Measurements from ENCODE around the gene VPS11. TPM values are rescaled to one million over a fixed set of nuclear protein-coding genes. Genes with fewer than 3 reads are reported as not detected.
A peak's percentile ranks its signal among the peaks of the same experiment; 100 is the strongest.

VPS11 gene
- total RNA-seq, 2 donors from 2014 or later, result 23.0 to 24.1 TPM

DNA sequence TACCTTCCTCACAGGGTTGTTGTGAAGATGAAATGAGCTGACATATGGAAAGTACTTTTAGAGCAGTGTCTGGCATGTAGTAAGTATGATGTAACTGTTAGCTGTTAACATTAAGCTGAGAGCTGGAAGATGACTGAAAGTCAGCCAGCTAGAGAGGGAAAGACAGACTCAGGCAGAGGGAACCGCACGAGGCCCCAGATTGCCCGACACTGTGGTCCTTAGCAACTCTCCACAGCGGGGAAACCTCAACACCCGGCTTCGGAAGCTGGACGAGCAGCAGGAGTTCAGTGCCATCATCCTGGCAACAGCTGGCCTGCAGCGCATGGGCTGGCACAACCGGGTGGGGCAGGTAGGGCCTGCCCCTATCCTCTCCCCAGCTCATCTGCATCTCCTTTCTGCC, 23.6 kb downstream of the VPS11 start:
- Histone ChIP-seq H3K9ac (ENCODE audit: low read depth in 2 of 2, low read length in 2 of 2) (no peak overlapping the region), H3K4me1 (no peaks in the 10 kb centered on the region), H3K27ac (no peak overlapping the region), H3K27me3 (no peaks in the 10 kb centered on the region), H3K36me3 (no peaks in the 10 kb centered on the region), H3K4me3 (no peak overlapping the region), H3K9me3 (no peaks in the 10 kb centered on the region)
- no peak for DNase-seq
- intact Hi-C loops (cut with DNase I), result no loop called here
- no peak for TF ChIP-seq CTCF (IDR thresholded peaks at IDR 0.05)

GRCh38 chr11:119091966-119092879, 24.6 kb downstream of the VPS11 start:
- Histone ChIP-seq H3K4me3 (no peak overlapping the region), H3K27ac (no peak overlapping the region), H3K36me3 (no peaks in the 10 kb centered on the region)

DNA sequence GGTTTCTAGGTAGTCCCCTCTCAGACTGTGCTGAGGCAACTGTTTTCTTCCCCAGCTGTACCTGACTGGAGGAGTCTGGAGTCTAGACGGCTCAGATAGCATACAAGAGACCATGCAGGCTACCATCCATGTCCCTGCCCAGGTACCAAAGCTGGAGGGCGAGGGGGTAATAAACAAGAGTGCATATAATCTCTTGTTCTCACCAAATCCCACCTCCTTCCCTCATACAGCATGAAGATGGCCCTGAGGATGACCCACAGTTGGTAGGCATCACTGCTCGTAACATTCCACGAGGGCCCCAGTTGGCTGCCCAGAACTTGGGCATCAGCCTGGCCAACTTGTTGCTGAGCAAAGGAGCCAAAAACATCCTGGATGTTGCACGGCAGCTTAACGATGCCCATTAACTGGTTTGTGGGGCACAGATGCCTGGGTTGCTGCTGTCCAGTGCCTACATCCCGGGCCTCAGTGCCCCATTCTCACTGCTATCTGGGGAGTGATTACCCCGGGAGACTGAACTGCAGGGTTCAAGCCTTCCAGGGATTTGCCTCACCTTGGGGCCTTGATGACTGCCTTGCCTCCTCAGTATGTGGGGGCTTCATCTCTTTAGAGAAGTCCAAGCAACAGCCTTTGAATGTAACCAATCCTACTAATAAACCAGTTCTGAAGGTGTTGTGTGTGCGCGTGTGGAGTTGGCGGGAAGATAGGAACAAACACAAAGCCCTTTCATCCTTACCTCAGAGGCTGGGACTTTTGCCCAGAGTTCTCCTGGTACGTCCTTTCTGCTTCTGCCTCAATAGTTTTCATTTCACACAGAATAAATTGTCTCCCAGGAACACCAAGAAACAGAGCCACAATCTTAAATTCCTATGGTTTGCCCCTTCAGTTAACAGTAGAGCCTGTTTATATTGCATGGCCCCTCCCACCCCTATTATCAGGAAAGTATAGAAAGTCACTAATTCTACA, 25.5 kb downstream of the VPS11 start:
- TF ChIP-seq CTCF (IDR thresholded peaks at IDR 0.05), result no peak
- peak overlapping the region; percentile 86 to 87 for H3K9ac ChIP-seq (ENCODE audit: low read depth in 2 of 2, low read length in 2 of 2)
- intact Hi-C loops (cut with DNase I), result no loop called here
- H3K4me3 ChIP-seq, result peak overlapping the region; percentile 71
- H3K27ac ChIP-seq, result peak overlapping the region; percentile 90
- peaks cover 5% of the 10 kb centered on the region for H3K36me3 ChIP-seq
- no peaks in the 10 kb centered on the region for H3K4me1 ChIP-seq
- DNase-seq, result no peak
- H3K27me3 ChIP-seq, result no peaks in the 10 kb centered on the region
- H3K9me3 ChIP-seq, result no peaks in the 10 kb centered on the region

More at GRCh38 chr11:119091966-119092879, 24.6 kb downstream of the VPS11 start:
- Histone ChIP-seq H3K9ac (ENCODE audit: low read depth in 2 of 2, low read length in 2 of 2) (peak overlapping the region in 1 of 2 donors; percentile 86), H3K4me1 (no peaks in the 10 kb centered on the region), H3K9me3 (no peaks in the 10 kb centered on the region), H3K27me3 (no peaks in the 10 kb centered on the region)
- intact Hi-C loops (cut with DNase I), result no loop called here
- no peak for DNase-seq
- no peak for TF ChIP-seq CTCF (IDR thresholded peaks at IDR 0.05)

DNA sequence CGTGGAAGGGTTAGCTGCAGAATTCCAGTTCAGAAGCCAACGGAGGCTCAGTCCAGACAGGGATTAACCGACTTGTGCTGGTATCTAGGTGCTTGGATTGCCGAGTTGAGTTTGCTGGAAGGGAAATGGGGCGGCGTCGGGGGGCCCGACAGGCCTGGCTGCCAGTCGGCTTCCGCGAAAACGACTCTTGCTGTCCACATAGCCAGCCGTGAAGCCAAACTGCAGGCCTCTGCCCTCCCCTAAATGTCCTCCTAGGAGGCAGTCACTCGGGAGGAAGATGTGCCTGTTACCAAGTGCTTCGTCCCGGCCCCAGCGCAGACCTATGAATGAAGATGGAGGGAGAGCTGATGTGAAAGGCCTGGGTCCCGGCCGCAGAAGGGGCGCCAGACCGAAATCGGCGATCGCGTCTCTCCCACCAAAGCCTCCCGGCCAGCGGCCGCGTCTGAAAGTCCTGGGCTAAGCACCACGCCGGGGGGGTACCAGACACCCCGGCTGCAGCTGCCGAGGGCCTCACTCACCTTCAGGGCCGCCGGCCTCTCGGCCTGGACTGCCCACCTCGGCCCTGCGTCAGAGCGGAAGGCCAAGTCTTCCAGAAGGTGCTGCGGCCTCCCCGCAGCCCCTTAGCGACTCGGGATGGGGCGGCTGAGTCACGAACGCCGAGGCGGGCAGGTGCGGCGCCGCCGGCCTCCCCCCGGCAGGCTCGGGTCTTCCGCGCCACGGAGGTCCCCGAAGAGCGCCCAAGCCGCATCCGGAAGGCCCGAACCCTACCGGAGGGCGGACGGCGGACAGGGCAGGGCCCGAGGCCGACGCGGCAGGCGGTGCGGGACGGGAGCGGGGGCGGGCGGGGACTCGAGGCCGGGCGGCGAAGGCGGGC, 26.6 kb downstream of the VPS11 start:
- peak overlapping the region; percentile 86 to 87 for H3K9ac ChIP-seq (ENCODE audit: low read depth in 2 of 2, low read length in 2 of 2)
- intact Hi-C loops (cut with DNase I), result no loop called here
- H3K9me3 ChIP-seq, result no peaks in the 10 kb centered on the region
- H3K27ac ChIP-seq, result peak overlapping the region; percentile 90
- H3K4me3 ChIP-seq, result peak overlapping the region; percentile 71
- no peak for TF ChIP-seq CTCF (IDR thresholded peaks at IDR 0.05)
- H3K27me3 ChIP-seq, result no peaks in the 10 kb centered on the region
- H3K36me3 ChIP-seq, result peaks cover 5% of the 10 kb centered on the region
- DNase-seq, result peak; percentile 45
- H3K4me1 ChIP-seq, result no peaks in the 10 kb centered on the region

GRCh38 chr11:119094816-119095065, 27.1 kb downstream of the VPS11 start:
- Histone ChIP-seq H3K4me3 (peak overlapping the region; percentile 71), H3K27ac (peak overlapping the region; percentile 90), H3K27me3 (no peaks in the 10 kb centered on the region), H3K4me1 (no peaks in the 10 kb centered on the region), H3K9ac (ENCODE audit: low read depth in 2 of 2, low read length in 2 of 2) (peak overlapping the region; percentile 86 to 87), H3K9me3 (no peaks in the 10 kb centered on the region), H3K36me3 (peaks cover 5% of the 10 kb centered on the region)
- intact Hi-C loops (cut with DNase I), result loop anchor here (5.0 kb wide), 2 partner anchors 108 to 167 kb away; partner anchors contain the start of gene BCL9L
- peak; percentile 80 for DNase-seq
- peak; percentile 64 for TF ChIP-seq CTCF (IDR thresholded peaks at IDR 0.05)

All from colonic mucosa (tissue), 4 donors.